GM19397 (cell line): ENCODE data around the gene LONP1.

Experiments
- ATAC-seq: cut with Tn5 transposase; IDR thresholded peaks from one replicate; pipeline ENCODE4 v1.9.1; 2021; ENCODE audit warnings: mild to moderate bottlenecking, moderate library complexity; ENCODE audit not compliant: unreplicated experiment

The LONP1 gene

DNA sequence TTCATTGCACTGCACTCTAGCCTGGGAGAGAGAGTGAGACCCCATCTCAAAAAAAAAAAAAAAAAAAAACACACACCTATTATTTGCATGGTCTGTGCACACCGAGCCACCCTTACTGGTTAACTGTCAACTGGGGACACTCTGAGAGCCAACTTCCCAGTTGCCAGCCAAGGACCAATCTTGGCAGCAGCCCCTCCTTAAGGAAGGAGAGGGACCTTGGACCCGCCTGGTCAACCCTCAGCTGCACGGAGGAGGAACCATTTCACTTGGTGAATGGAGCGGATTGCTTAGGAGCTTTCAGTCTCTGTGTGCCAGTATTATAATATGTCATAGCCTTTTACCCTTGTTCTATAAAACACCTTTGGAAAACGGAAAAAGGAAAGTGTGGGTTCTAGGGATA lies 64.5 kb downstream of the LONP1 start:
- ATAC-seq = no peak

DNA sequence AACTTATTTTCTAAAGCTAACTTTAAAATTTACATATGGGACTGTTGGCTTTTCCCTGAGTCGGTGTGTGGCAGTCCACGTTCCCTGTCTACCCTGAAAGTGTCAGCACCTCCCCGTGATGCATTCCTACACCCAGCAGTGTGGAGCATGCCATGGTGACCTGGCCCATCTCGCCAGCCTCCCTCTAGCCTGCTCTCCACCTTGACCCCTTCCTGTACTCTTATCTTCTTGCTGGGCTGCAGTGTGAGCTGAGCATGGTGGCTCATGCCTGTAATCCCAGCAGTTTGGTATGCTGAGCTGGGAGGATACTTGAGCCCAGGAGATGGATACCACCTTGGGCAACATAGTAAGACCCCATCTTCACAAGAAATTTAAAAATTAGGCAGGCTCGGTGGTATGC lies 65.0 kb downstream of the LONP1 start:
- no peak for ATAC-seq

DNA sequence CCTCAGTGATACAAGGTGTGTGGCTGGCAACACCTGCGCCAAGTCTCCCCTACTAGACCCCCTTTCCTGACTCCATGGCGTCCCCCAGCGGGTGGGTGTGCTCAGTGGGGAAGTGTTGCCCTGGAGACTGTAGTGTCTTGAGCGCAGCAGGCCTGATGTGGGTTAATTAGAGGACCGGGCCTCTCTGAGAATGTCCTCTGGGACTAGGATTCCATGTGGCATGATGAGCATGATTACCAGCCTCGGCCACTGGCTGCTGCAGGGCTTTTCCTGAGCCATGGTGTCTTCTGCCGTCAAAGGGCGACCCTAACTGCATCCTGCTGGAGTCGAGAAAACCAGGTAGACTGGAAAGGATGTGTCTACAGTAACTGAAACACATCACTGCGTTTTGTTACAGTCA lies 67.7 kb downstream of the LONP1 start:
- ATAC-seq = no peak

DNA sequence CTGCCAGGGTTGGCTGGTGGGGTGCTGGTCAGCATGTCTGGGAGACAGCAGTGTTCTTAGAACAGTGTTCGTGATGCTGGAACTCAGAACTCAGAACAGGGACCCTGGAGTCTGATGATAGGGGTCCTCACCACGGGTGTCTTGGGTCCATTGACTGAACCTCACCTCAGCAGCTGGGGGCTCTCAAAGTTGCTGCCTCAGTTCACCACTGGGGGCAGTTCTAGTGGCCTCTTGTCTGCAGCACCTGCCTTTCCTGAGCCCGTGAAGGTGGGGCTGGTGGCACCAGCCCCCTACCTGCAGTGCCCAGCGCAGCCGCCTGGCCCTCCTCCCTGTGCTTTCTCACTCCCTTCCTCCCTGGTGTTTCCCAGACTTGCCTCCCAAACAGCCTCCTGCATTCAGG lies 68.6 kb downstream of the LONP1 start:
- no peak for ATAC-seq

DNA sequence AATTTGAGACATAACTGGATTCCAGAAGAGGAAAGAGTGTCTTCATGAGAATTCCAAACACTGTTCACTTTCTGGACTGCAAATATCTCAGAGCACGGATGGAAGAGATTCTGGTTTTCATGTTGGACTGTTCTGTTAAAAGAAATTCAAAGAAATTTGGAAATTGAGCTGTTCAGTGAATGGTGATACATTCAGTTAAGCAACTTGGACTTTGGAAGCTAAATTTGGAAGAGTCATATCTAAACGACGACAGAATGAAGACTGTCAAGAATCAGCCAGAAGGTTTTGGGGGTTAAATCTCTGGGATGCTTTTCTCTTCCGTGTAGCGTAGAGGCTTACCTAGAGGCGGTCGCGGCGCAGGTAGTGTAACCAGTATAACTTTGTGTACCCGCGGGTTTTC lies 71.5 kb downstream of the LONP1 start:
- ATAC-seq = no peak

DNA sequence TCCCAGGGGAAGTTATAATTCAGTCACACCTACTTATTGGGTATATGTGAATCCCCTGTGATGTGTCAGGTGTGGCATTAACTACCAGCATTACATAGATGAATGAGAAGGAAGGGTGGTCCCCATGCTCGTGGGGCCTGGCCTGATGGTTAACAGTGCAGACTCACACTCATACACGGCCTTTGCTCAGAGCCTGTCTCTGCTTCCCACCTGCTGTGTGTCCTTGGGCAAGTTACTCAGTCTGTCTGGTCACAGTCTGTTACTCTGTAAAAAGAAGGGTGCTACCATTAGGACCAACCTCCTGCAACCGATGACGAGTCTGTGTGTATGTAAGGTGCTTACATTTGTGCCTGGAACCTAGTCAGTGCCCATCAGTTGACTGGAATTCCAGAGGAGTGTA lies 73.2 kb downstream of the LONP1 start:
- no peak for ATAC-seq

DNA sequence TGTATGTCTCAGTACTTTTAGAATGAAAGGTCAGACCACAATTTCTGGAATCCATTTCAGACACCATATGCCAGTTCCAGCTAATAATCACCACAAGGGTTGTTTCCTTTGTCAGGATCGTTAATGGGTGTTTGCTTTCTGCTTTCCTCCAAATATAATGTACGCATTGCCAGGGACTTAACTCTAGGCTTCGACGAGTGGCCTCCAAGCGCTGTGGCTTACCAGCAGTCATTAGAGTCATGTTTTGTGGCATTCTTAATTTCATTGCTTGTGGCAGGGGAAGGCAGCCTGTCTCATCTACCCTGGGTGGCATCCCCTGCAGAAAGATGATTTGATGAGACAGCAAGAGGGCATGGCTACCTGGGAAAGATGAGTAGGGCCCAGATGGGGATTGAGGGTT lies 74.5 kb downstream of the LONP1 start:
- no peak for ATAC-seq

DNA sequence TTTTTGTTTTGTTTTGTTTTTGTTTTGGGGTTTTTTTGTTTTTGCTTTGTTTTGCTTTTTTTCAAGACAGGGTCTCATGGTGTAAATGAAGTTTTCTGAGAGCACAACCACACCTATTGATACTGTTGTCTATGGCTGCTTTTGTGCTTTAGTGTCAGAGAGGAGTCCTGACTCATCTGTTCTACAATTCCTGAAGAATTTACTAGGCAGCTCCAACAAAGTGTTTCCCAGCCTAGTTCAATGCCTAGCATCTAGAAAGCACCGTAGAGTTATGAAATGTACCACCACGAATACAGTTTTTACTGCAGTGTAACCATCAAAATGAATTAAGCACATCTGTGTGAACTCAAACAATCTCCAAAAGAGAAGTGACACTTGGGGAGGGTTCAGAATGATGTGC lies 75.9 kb downstream of the LONP1 start:
- no peak for ATAC-seq

DNA sequence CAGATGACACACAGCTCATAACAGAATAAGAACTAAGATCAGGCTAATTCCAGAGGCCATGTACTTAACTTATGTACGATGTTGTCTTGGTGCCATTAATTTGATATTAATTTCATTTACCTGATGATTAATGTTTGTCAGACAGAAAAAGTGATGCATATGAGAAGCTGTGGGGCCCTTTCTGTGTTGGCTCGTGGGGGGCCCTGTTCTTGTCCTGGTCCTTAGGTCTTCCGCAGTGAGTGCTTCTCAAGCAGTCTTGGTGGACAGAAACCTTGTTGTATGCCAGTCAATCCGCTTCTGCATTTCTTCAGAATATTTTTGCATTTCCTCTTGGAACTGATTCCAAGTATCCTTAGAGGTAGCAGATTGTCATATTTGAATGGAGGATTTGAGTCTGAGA lies 76.9 kb downstream of the LONP1 start:
- no peak for ATAC-seq

DNA sequence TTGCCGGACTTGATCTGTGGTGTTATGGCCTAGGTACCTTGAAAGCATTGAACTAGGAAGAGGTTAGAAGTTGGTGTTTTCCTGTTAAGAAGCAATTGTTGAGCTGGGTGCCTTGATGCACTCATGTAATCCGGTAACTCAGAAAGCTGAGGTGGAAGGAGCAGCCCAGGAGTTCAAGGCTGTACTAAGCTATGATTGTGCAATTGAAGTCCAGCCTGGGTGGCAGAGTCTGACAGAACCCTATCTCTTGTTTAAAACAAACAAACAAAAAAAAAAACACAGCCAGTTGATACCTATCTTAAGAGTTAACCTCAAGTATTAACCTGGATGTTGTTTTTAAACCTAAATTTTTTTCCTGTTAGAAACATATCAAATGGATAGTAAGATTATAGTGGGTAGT lies 77.7 kb downstream of the LONP1 start:
- ATAC-seq = no peak
